ENCODE results near the gene CWC15.

DNA sequence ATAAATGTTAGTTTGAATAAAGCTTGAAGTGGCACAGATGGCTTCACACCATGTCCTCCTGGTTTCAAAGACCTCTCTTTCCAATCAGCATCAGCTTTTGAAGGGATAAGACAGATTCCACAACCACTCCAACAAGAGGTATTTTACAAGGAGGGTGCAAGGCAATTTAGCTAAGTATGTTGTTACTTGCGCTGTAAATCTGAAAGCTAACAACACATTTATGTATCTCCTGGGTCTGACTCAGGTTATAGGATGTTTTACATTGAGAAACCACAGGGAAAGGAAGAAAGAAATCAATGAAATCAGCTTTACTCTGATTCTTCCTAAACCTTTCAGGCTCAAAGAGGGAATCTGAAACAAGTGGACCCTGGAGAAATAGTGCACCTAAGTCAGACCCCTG is 12.1 kb downstream of the CWC15 start:
- TF ChIP-seq, protein P1, sequence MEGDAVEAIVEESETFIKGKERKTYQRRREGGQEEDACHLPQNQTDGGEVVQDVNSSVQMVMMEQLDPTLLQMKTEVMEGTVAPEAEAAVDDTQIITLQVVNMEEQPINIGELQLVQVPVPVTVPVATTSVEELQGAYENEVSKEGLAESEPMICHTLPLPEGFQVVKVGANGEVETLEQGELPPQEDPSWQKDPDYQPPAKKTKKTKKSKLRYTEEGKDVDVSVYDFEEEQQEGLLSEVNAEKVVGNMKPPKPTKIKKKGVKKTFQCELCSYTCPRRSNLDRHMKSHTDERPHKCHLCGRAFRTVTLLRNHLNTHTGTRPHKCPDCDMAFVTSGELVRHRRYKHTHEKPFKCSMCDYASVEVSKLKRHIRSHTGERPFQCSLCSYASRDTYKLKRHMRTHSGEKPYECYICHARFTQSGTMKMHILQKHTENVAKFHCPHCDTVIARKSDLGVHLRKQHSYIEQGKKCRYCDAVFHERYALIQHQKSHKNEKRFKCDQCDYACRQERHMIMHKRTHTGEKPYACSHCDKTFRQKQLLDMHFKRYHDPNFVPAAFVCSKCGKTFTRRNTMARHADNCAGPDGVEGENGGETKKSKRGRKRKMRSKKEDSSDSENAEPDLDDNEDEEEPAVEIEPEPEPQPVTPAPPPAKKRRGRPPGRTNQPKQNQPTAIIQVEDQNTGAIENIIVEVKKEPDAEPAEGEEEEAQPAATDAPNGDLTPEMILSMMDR (IDR thresholded peaks at IDR 0.05), result no peak
- TF ChIP-seq POLR2A (IDR thresholded peaks at IDR 0.05), result no peak

All from breast epithelium (tissue), 3 donors.